Muscle of arm (tissue), 12 donors: ENCODE data around the gene DCAF12. TPM values are rescaled to one million over a fixed set of nuclear protein-coding genes. Genes with fewer than 3 reads are reported as not detected.
"Not testable (repeated sequence)": the region's sequence is repeated elsewhere in the genome, so short reads cannot be mapped to it uniquely, and the experiment has no call there.

Source experiments
- DNase-seq: peaks from one replicate; pipeline ENCODE4 v3.0.0-alpha.2; 2013
- polyA plus RNA-seq, 12 donors: library from polyadenylated mRNA; unstranded; fragments of 120-200 nt; gene quantifications; one replicate each; pipeline ENCODE4 v1.2.1, GENCODE V29; 2013; ENCODE audit not compliant: insufficient read length in 12 of 12

DCAF12 gene
- polyA plus RNA-seq, 12 donors: 28.9 to 54.3 (median 39.5) TPM; not detected in 1

- DNase-seq: no peak
Observed at GRCh38 chr9:34072410-34072809, 54.1 kb downstream of the DCAF12 start.

DNA sequence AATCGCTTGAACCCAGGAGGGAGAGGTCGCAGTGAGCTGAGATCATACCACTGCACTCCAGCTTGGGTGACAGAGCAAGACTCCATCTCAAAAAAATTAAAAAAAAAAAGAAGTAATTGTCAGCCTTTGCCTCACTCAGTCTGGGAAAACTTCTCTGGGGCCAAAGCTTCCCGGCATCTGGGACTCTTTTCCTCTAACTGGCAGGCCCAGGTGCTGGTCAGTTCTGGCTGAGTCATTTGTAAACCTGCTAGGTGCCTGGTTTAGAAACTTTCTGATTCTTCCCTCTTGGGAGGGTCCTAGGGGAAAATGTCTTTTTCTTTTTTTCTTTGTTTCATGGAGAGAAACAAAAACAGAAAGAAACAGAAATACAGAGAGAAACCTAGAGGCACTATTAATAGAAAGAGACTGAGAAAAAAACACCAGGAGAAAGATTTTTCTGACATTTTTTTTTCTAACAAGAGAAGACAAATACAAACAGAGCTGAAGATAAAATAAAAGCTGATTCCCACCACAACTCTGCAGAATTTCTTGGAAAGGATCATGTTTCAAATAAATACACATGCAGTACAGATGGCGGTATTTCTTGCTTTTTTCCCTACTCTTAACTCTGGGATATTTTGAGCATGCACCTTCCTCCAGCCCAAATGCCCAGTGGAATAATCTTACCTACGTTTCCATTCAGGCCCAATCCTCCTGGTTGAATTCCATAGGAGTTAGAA is 55.7 kb downstream of the DCAF12 start:
- no peak for DNase-seq

- no peak for DNase-seq
Observed at GRCh38 chr9:34069831-34070230, 56.7 kb downstream of the DCAF12 start.

- no peak for DNase-seq
Observed at GRCh38 chr9:34065541-34065940, 61.0 kb downstream of the DCAF12 start.

GRCh38 chr9:34059954-34060353 is 66.5 kb downstream of the DCAF12 start:
- DNase-seq: no peak

GRCh38 chr9:34059281-34059680 is 67.2 kb downstream of the DCAF12 start:
- no peak for DNase-seq

DNA sequence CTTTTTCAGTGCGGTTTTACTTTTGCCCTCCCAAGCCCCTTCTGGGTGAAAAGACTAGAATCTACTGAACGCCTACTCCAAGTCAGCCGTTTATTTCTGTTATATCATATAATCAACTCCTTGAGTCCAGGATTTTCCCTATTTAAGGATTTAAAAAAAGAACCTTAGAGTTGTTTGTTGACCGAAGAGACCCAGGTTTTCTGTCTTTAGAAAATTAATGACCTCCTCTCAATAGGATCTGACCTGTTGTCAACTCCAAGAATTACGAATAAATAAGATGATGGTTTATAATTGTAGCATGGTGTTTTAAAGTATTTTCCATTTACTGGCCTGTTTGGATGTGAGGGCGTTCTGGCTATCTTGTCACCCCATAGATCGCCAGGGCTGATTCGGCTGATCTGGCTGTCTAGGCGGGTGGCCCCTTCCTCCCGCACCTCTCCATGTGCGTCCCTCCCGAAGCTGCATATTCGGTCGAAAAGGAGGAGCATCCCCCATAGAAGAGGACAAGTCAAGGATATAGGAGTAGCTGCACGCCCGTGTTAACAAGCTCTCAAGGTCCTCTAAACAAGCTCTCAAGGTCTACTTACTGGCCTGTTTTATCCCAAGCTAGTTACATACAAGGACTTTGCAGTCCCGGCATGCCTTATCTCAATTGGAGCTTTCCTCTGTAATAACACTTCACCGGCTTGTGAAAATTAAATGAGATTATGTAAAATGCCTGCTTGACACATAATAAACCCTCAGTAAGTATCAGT is 76.7 kb downstream of the DCAF12 start:
- no peak for DNase-seq

GRCh38 chr9:34048727-34049629 is 77.5 kb downstream of the DCAF12 start, which contains the start of gene UBAP2:
Gene UBAP2 (minus strand): TSS chr9:34048887. CDS start chr9:34017148, 31,739 bp downstream.
- peak; percentile 99 for DNase-seq

DNA sequence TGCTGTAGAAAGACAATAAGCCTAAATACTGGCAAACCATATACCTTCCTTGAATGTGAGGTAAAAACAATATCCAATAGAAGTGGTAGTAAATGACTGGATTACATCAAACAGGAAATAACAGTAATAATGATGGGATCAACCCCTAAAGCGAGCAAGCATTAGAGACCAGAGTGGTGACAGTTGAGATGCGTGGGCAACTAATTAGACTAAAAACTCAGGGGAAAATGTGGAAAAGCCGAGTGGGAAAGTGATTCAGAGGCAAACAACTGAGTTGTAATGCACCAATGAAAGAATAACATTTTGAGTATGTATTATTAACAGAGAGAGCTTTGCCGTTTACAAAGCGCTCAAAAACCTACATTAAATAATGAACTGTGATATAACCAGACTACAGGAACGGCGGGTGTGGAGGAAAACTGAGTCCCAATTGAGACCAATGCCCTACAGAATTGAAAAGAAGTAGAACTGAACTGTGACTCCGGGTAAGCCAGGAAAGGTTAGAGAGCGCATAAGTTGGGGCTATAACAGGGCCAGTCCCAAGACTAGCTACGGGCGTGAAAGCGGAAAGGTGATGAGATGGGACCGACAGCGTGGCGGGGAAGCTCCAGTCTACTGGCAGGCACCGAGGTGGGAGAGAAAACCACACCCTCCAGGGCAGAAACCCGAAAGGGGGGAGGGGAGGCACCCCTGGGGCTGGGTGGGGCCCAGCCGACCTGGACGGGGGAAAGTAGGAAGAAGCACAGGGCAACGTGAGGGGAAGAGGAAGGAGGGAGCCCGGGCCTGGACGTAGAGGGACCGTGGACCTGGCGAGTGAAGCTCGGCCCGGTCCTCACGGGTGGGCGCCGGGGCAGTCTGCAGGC is 78.4 kb downstream of the DCAF12 start:
- DNase-seq: no peak

GRCh38 chr9:34046784-34047379 is 79.6 kb downstream of the DCAF12 start:
- no peak for DNase-seq

DNA sequence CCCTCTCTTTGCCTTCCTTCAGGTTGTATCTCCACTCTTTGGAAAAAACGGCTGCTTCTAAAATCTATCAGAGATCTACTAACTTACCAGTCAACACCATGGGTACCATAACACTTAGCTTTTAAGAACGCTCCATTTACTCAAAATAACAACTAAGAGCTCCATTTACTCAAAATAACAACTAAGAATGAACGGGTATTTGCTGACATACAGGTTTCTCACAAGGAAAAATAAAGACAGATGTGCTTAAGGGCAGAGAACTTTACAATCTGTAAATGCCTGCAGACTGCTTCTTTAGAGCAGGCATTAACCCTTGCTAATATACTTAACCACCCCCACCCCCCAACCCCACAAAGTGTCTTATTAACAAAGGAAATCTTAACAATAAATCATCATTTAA is 80.6 kb downstream of the DCAF12 start:
- no peak for DNase-seq

GRCh38 chr9:34042074-34042473 is 84.4 kb downstream of the DCAF12 start:
- DNase-seq: not testable (repeated sequence)

GRCh38 chr9:34038851-34039250 is 87.6 kb downstream of the DCAF12 start:
- not testable (repeated sequence) for DNase-seq

- DNase-seq: no peak
Observed at GRCh38 chr9:34037626-34038025, 88.9 kb downstream of the DCAF12 start.

DNA sequence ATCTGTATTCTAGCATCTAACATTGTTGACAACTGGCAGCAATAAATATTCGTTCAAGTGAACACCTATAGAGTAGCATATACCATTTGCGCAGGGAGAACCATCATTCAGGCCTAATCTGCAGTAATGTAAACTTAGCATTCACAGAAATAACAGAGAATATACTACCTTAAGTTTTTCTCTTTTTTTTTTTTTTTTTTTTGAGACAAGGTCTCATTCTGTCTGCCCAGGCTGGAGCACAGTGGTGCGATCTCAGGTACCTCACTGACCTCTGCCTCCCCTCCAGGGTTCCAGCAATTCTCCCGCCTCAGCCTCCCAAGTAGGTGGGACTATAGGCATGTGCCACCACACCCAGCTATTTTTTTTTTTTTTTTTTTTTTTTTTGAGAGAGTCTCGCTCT is 89.9 kb downstream of the DCAF12 start:
- DNase-seq: no peak

Other genes starting within 250 kb of the DCAF12 start
- gene UBAP2, start 77.8 kb downstream of the DCAF12 start, polyA plus RNA-seq: 100 to 1,000 TPM in 1 of 12 donors, 10 to 100 TPM in 11; 53.2 to 173 (median 73.1) TPM
- gene UBAP1, start 52.3 kb upstream of the DCAF12 start, polyA plus RNA-seq: 10 to 100 TPM in 11 of 12 donors, not detected in 1; 32.0 to 46.5 (median 39.3) TPM
- gene KIF24, start 202.6 kb upstream of the DCAF12 start, polyA plus RNA-seq: 10 to 100 TPM in 10 of 12 donors, 1 to 10 TPM in 1, not detected in 1; 7.7 to 35.6 (median 14.0) TPM
- gene NUDT2, start 202.9 kb upstream of the DCAF12 start, polyA plus RNA-seq: 10 to 100 TPM in 11 of 12 donors, not detected in 1; 18.8 to 31.7 (median 26.0) TPM